HG02840 (cell line): ENCODE measurements around the gene DNASE2.
"Not testable (repeated sequence)": the region's sequence is repeated elsewhere in the genome, so short reads cannot be mapped to it uniquely, and the experiment has no call there.

Source experiments
- ATAC-seq: cut with Tn5 transposase; IDR thresholded peaks from one replicate; pipeline ENCODE4 v1.9.1; 2021; ENCODE audit warnings: mild to moderate bottlenecking, moderate library complexity, moderate number of reproducible peaks; ENCODE audit not compliant: unreplicated experiment, low FRiP score

Gene DNASE2

DNA sequence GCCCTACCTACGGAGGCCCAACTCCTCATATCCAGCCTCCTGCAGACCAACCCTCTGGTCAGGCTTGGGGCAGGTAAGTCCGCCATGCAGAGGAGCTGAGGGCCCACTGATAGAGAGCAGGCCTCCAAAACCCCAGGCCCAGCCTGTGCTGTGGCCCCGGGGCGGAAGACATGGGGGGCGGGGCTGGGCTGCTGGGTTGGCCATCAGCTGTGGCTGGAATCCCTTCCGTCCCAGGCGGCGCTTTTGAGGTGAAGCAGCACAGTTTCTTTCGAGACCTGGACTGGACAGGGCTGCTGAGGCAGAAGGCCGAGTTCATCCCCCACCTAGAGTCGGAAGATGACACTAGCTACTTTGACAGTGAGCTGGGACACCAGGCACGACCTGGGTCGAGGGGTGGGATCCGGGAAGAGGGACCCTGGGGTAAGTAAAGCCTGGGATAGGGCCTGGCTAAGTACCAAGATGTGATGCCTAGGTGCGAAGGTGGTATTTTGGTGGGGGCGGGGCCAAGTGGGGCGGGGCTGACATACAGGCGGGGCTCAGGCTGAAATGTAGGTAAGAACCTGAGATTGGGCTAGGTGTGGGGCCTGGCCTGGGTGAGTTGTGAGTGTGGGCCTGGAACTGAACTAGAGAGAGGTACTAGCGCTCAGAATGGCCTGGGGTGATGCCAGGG, 15.4 kb downstream of the DNASE2 start:
- ATAC-seq: no peak

GRCh38 chr19:12864721-12865715, 16.2 kb downstream of the DNASE2 start:
- ATAC-seq: no peak

DNA sequence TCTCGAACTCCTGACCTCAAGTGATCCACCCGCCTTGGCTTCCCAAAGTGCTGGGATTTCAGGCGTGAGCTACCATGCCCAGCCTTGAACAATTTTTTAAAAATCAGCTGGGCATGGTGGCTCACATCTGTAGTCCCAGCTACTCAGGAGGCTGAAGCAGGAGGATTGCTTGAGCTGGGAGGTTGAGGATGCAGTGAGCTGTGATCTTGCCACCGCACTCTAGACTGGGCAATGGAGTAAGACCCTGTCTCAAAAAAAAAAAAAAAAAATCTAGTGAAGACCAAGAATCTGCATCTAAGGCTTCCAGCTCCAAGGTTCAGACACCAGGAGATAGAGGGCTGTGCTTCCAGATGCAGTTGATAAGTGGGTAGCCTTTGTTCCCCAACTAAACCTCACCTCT, 17.1 kb downstream of the DNASE2 start:
- ATAC-seq: no peak

DNA sequence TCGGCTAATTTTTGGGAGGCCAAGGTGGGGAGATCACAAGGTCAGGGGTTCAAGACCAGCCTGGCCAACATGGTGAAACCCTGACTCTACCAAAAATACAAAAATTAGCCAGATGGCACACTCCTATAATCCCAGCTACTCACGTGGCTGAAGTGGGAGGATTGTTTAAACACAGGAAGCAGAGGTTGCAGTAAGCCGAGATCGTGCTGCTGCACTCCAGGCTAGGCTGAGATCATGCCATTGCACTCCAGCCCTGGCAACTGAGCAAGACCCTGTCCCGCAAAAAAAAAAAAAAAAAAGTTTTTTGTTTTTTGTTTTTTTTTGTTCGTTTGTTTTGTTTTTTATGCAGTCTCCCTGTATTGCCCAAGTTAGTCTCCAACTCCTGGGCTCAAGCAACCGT, 21.7 kb downstream of the DNASE2 start:
- ATAC-seq: no peak

- no peak for ATAC-seq
Observed at GRCh38 chr19:12858041-12858928, 23.0 kb downstream of the DNASE2 start.

GRCh38 chr19:12856653-12857052, 24.6 kb downstream of the DNASE2 start:
- no peak for ATAC-seq

DNA sequence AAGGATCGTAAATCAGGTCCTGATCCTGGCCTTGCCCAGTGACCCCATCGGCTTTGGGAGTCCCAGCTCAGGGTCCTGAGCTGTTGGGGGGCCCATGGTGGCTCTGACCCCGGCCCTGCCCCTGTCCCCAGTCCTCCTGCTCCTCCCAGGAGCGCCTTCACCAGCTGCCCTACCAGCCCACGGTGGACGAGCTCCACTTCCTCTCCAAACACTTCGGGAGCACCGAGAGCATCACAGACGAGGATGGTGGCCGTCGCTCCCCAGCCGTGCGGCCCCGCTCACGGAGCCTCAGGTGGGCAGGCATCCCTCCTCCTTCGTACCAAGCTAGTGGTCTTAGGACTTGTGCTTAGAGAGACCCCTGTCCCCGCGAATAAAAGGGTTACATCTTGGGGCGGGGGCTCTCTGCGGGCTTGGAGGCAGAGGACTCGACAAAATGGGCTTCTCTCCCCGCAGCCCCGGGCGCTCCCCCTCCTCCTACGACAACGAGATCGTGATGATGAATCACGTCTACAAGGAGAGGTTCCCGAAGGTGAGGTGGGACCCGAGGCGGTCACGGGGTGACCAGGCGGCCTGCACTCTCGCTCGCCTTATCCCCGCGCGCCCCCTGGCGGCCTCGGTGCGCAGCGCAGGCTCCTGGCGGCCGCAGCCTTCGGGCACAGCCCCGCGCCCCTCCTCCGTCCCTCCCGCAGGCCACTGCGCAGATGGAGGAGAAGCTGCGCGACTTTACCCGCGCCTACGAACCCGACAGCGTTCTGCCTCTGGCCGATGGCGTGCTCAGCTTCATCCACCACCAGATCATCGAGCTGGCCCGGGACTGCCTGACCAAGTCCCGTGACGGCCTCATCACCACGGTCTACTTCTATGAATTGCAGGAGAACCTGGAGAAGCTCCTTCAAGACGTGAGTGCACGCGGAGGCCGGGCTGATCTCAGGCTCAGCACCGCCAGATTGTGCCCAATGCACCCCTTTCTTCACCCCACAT, 33.8 kb downstream of the DNASE2 start:
- no peak for ATAC-seq

- not testable (repeated sequence) for ATAC-seq
Observed at GRCh38 chr19:12846613-12847012, 34.6 kb downstream of the DNASE2 start.

DNA sequence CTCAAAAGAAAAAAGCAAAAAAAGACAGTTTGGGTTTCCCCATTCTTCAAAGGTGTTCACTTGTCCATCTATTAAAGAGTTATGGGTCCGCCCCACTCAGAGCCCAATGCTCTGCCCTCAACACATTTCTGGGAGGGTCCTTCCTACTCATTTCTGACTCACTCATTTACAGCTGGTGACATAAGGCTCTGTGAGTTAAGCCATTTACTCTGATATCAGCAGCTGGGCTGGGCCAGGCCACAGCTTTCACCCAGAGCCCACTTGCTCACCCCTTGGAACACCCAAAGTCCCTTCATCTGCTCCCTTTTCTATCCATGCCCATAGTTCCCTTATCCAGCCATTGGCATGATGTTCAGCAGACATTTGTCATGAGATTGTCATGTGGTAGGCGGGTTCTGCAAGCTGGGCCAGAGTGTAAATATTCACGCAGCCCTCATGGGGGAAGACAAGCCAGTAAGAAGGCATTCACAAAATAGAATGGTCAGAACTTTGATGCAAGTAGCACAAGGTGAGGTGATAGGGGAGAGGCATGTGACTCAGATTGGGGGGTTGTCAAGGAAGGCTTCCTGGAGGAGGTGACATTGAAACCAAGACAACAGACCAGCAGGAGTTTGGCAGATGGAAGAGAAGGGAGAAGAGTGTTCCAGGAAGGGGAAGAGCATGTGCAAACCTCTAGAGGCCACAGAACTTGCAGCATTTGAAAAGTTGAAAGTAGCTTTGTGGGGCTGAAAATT, 37.1 kb downstream of the DNASE2 start:
- ATAC-seq: no peak

DNA sequence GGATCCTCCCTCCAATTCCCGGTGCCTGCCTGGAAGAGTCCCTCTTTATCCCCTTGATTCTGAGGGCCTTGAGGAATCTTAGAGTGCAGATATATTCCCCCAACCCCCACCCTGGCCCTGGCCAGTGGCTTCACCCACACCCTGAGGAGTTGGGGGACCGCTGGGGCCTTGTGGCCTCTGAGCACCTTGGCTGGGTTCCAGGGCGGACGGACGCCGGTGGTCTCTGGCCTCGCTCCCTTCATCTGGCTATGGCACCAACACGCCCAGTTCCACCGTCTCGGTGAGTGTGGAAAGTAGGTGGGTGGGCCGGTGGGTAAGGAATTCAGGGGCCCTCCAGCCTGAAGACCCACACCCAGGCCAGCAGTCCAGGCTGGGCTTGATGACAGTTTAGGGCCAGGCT, 37.9 kb downstream of the DNASE2 start:
- no peak for ATAC-seq

DNA sequence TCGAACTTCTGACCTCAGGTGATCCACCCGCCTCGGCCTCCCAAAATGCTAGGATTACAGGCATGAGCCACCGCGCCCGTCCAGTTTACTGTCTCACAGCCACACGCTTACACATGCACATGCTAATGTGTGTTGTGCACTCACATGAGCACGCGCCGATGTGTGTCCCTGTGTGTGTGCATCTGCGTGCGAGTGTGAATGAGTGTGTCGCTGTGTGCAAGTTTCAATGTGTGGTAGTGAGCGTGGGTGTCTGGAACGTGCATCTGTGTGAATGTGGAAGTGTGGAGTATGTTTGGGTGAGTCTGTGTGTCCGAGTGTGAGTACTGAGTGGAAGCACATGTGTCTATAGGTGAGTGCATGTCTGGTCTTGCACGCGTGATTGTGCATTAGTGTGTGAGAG, 38.7 kb downstream of the DNASE2 start:
- ATAC-seq: no peak

GRCh38 chr19:12841094-12841493, 40.2 kb downstream of the DNASE2 start:
- no peak for ATAC-seq

DNA sequence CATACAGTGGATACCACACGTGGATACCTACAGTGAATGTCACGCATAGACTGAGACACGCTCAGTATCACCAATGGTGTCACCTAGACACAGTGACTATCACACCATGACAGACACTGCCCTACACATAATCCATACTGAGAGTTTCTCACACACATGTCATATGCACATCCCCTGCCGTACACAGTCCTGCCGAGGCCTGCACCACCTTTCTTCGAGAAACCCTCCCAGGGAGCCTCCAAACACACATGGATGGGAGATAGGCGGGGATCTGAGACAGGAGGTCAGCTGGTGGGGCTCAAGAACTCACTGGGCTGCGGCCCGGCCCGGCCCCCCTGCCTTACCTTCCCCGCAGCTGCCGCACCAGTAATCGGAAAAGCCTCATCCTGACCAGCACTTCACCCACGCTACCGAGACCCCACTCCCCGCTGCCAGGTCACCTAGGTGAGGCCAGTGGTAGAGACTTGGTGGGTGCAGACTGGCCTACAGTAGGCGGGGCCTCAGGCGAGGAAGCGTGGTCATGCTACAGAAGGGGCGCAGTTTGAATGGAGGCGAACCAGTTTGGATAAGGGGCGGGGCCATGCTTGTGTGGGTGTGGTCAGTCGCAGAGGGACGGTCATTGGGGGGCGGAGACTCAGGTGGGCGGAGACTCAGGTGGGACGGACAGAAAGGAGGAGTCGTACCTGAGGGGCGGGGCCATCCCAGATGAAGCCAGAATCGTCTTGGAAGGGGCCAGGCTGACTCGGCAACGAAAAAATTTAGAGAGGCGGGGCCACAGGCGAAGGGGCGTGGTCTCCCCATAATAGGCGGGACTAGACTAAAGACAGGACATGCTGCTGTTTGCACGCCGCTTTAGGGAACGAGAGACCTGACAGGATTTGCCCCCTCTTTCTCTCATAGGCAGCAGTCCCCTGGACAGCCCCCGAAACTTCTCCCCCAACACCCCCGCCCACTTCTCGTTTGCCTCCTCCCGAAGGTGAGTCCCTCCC, 40.9 kb downstream of the DNASE2 start:
- ATAC-seq: no peak

DNA sequence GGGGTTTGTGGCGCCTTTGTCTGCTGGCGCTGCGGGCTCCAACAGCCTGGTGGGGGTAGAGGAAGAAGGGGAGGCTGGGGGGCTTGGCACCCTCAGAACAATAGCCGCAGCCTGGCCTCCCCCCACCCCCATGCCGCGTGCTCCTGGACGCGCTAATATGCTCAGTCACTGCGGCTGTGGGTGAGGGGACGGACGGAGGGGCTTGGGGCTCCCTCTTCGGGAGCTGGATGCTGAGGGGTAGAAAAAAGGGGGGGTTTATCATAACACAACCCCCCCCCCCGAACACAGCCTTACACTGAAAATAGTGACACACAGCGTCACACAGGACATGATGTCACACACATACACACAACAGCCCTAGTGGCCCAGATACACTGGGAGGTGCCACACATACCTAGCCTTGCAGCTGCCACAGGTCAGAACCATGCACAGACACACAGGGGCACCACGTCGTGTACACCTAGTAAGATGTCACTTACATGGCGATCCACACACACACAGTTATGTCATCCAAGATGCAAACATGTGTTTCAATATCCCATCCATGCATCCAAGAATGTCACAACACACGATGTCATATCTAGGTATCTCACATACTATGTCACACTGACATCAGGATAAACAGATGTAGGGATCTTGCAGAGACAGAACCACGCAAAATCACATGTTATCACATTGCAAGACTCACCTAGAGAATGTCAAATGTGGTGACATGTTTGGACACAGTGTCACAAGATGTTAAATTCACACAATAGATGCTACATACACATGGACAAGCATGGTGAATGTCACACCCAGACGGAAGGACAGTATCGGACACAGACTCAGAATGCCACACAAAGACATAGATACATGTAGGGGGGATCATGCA, 42.1 kb downstream of the DNASE2 start:
- ATAC-seq: no peak

DNA sequence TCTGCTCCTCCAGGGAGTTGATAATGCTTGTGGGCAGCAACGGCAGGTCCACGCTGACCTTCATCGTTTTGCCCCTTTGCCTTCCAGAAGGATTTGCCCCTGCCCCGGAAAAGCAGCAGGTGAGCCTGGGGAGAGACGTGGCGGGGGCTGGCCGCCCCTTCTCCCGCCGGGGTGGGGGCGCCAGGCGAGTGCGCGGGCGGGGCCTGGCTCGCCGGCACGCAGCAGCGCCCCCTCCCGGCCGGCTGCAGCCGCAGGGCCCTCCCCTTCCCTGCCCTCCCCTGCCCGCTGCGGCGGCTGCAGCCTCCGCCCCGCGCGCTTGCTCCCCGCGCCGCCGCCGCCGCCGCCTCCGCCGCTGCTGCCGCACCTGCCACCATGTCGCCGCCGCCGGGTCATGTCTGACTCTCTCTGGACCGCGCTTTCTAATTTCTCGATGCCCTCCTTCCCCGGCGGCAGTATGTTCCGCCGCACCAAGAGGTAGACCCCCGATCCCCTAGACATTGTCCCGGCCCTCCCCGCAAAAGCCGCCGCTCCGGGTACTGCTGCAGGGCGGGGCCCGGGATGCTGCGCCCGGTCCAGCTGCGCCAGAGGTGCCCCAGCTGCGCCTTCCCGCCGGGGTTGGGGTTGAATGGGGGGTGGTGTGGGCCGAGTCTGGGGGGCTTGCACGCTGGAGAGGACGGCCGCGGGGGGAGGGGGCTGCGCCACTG, 42.9 kb downstream of the DNASE2 start, which contains the start of gene MAST1:
Gene MAST1, plus strand, starts transcription at position 334 of the 704 bp plus-strand sequence. Its CDS starts 58 bp downstream, at position 392.
- ATAC-seq: no peak

DNA sequence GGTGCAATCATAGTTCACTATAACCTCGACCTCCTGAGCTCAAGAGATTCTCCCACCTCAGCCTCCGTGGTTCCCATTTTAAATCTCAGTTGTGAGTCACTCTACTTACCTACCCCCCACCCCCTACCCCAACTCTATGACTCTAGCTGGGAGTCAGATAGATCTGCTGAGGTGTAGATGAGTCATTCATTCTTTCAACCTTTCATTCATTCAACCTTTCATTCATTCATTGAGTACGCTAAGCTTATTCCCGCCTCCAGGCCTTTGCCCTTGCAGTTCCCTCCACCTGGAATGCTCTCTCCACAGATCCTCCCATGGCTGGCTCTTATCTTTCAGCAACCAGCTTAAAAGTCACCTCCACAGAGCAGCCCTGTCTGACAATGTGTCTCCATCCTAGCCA, 44.0 kb downstream of the DNASE2 start:
- no peak for ATAC-seq
